Liver (tissue), 9 donors: ENCODE results near the gene PPY. TPM values are rescaled to one million over a fixed set of nuclear protein-coding genes. Genes with fewer than 3 reads are reported as not detected.

Experiments used
- DNase-seq: peaks from one replicate; pipeline ENCODE4 v3.0.0-alpha.2; 2017; ENCODE audit warnings: low spot score
- H3K27ac ChIP-seq, 2 donors: one replicate each; pipeline ENCODE4 v1.7.0; 2013; ENCODE audit warnings: inconsistent platforms in 2 of 2, low read length in 2 of 2, control low read depth in 1 of 2, low read depth in 1 of 2, mild to moderate bottlenecking in 1 of 2
- H3K27me3 ChIP-seq, 4 donors: one replicate each; pipeline versions ENCODE4 v1.6.1 to v1.7.0; 2013; ENCODE audit warnings: low read length in 3 of 4, inconsistent platforms in 1 of 4, mild to moderate bottlenecking in 1 of 4, moderate library complexity in 1 of 4; ENCODE audit not compliant: control insufficient read depth in 4 of 4, insufficient read depth in 4 of 4
- H3K36me3 ChIP-seq, 4 donors: one replicate each; pipeline versions ENCODE4 v1.6.1 to v1.7.0; 2013; ENCODE audit warnings: low read length in 3 of 4, mild to moderate bottlenecking in 3 of 4, low read depth in 1 of 4, moderate library complexity in 1 of 4; ENCODE audit not compliant: control insufficient read depth in 4 of 4, insufficient read depth in 3 of 4
- H3K4me1 ChIP-seq, 4 donors: one replicate each; pipeline versions ENCODE4 v1.6.1 to v1.7.0; 2013; ENCODE audit warnings: low read length in 3 of 4, mild to moderate bottlenecking in 3 of 4, moderate library complexity in 1 of 4; ENCODE audit not compliant: control insufficient read depth in 4 of 4, insufficient read depth in 4 of 4
- H3K4me3 ChIP-seq, 3 donors: one replicate each; pipeline versions ENCODE4 v1.6.1 to v1.7.0; 2013; ENCODE audit warnings: low read length in 3 of 3, control low read depth in 1 of 3, low read depth in 1 of 3, mild to moderate bottlenecking in 1 of 3
- H3K9ac ChIP-seq, 2 donors: one replicate each; pipeline ENCODE4 v1.7.0; 2013; ENCODE audit warnings: low read length in 2 of 2, mild to moderate bottlenecking in 2 of 2, moderate library complexity in 2 of 2, control low read depth in 1 of 2, low read depth in 1 of 2
- H3K9me3 ChIP-seq, 4 donors: one replicate each; pipeline versions ENCODE4 v1.6.1 to v1.7.0; 2013; ENCODE audit warnings: low read length in 3 of 4; ENCODE audit not compliant: control insufficient read depth in 4 of 4
- ATF3 ChIP-seq: IDR thresholded peaks from 2 replicates; pipeline ENCODE4 v1.6.1; 2016; ENCODE audit warnings: antibody characterized with exemption
- CTCF ChIP-seq: fragments of 150-350 bp; IDR thresholded peaks from 2 replicates; pipeline ENCODE4 v1.5.1; 2017; ENCODE audit warnings: improper control_type of control experiment, low read depth, low read length; ENCODE audit not compliant: missing input control
- EGR1 ChIP-seq, 2 donors: IDR thresholded peaks; 2 replicates each; pipeline ENCODE4 v1.6.1; 2016 to 2018; ENCODE audit warnings: antibody characterized with exemption in 2 of 2, low read depth in 2 of 2
- FOXA1 ChIP-seq: IDR thresholded peaks from 2 replicates; pipeline ENCODE4 v1.6.1; 2016; ENCODE audit warnings: antibody characterized with exemption
- FOXA2 ChIP-seq: IDR thresholded peaks from 2 replicates; pipeline ENCODE4 v1.6.1; 2016; ENCODE audit warnings: antibody characterized with exemption
- GABPA ChIP-seq, 2 donors: IDR thresholded peaks in 1 of 2; conservative IDR thresholded peaks in 1 of 2; 2 replicates each; pipeline ENCODE4 v1.6.1; 2016; ENCODE audit warnings: antibody characterized with exemption in 2 of 2, mild to moderate bottlenecking in 1 of 2, moderate library complexity in 1 of 2
- HNF4A ChIP-seq, 2 donors: conservative IDR thresholded peaks; 2 replicates each; pipeline ENCODE4 v1.6.1; 2016; ENCODE audit warnings: antibody characterized with exemption in 2 of 2, mild to moderate bottlenecking in 2 of 2
- HNF4G ChIP-seq: IDR thresholded peaks from 2 replicates; pipeline ENCODE4 v1.6.1; 2016; ENCODE audit warnings: antibody characterized with exemption
- JUND ChIP-seq, 2 donors: IDR thresholded peaks; 2 replicates each; pipeline ENCODE4 v1.6.1; 2016; ENCODE audit warnings: antibody characterized with exemption in 2 of 2
- MAX ChIP-seq: IDR thresholded peaks from 2 replicates; pipeline ENCODE4 v1.6.1; 2016; ENCODE audit warnings: antibody characterized with exemption
- RAD21 ChIP-seq, 2 donors: IDR thresholded peaks; 2 replicates each; pipeline ENCODE4 v1.6.1; 2016; ENCODE audit warnings: antibody characterized with exemption in 2 of 2, mild to moderate bottlenecking in 2 of 2
- REST ChIP-seq: IDR thresholded peaks from 2 replicates; pipeline ENCODE4 v1.6.1; 2016; ENCODE audit warnings: antibody characterized with exemption, mild to moderate bottlenecking
- RXRA ChIP-seq, 2 donors: IDR thresholded peaks; 2 replicates each; pipeline ENCODE4 v1.6.1; 2017 to 2018; ENCODE audit warnings: antibody characterized with exemption in 2 of 2, mild to moderate bottlenecking in 1 of 2
- SP1 ChIP-seq: IDR thresholded peaks from 2 replicates; pipeline ENCODE4 v1.6.1; 2018; ENCODE audit warnings: antibody characterized with exemption, mild to moderate bottlenecking
- TAF1 ChIP-seq: conservative IDR thresholded peaks from 2 replicates; pipeline ENCODE4 v1.6.1; 2016; ENCODE audit warnings: antibody characterized with exemption, mild to moderate bottlenecking
- YY1 ChIP-seq: IDR thresholded peaks from 2 replicates; pipeline ENCODE4 v1.6.1; 2016; ENCODE audit warnings: antibody characterized with exemption, mild to moderate bottlenecking
- ZBTB33 ChIP-seq: IDR thresholded peaks from 2 replicates; pipeline ENCODE4 v1.6.1; 2016; ENCODE audit warnings: antibody characterized with exemption
- WGBS: extraction: QIAGEN DNeasy Blood & Tissue Kit; methylation state at CpG from one replicate; pipeline ENCODE4 v1.1.7; 2013; 5-methylcytosine and 5-hydroxymethylcytosine counted together
- polyA plus RNA-seq, 2 donors: library from polyadenylated mRNA; stranded (reverse) in 1 of 2; unstranded in 1 of 2; fragments of 200-250 nt in 1 of 2; fragments of >200 nt in 1 of 2; fragmentation: Nextera tagmentation in 1 of 2; extraction: Ambion mirVana in 1 of 2; gene quantifications; one replicate each; pipeline versions ENCODE4 v1.2.1 to v1.2.3, GENCODE V29; 2013 to 2015
- total RNA-seq, 2 donors: library from RNA; depleted of rRNA; stranded (reverse); fragments of >200 nt; gene quantifications; one replicate each; pipeline ENCODE4 v1.2.3, GENCODE V29; 2014
- donor health status: healthy.
- donor health status: healthy.
- donor health status: healthy.
- donor health status: healthy.
- donor health status: healthy.

Gene PPY
- total and polyA plus RNA-seq, 4 donors, result not detected

GRCh38 chr17:43946781-43947180 is 4.5 kb upstream of the PPY start:
- Histone ChIP-seq H3K27me3 (peaks cover 0 to 2% (median 0%) of the 10 kb centered on the region in 4 donors), H3K9me3 (no peaks in the 10 kb centered on the region), H3K4me3 (no peak overlapping the region), H3K9ac (no peak overlapping the region), H3K4me1 (no peaks in the 10 kb centered on the region), H3K36me3 (no peaks in the 10 kb centered on the region), H3K27ac (no peak overlapping the region)
- no peak for DNase-seq
- 65% methylated on average over 4 of the region's 4 CpGs for WGBS
- TF ChIP-seq FOXA1 (no peak), REST (no peak), CTCF (no peak), YY1 (no peak), ZBTB33 (no peak), RXRA (IDR thresholded peaks at IDR 0.05) (no peak), SP1 (no peak), MAX (no peak), GABPA (IDR thresholded peaks at IDR 0.05 in 1 of 2, conservative IDR thresholded peaks at IDR 0.05 in 1 of 2) (no peak), HNF4G (no peak), TAF1 (no peak), HNF4A (conservative IDR thresholded peaks at IDR 0.05) (no peak), FOXA2 (no peak), EGR1 (IDR thresholded peaks at IDR 0.05; ENCODE audit: low read depth in 2 of 2) (no peak), RAD21 (IDR thresholded peaks at IDR 0.05) (no peak), JUND (IDR thresholded peaks at IDR 0.05) (no peak)

- 87% methylated on average over 12 of the region's 12 CpGs for WGBS
- Histone ChIP-seq H3K27ac (no peak overlapping the region), H3K4me1 (no peaks in the 10 kb centered on the region), H3K36me3 (no peaks in the 10 kb centered on the region), H3K9ac (no peak overlapping the region), H3K9me3 (no peaks in the 10 kb centered on the region), H3K4me3 (no peak overlapping the region), H3K27me3 (no peaks in the 10 kb centered on the region)
- TF ChIP-seq ATF3 (no peak), REST (no peak), HNF4G (no peak), GABPA (IDR thresholded peaks at IDR 0.05 in 1 of 2, conservative IDR thresholded peaks at IDR 0.05 in 1 of 2) (no peak), YY1 (no peak), EGR1 (IDR thresholded peaks at IDR 0.05; ENCODE audit: low read depth in 2 of 2) (no peak), RAD21 (IDR thresholded peaks at IDR 0.05) (no peak)
- DNase-seq, result no peak
These were observed 3.0 kb upstream of the PPY start for GRCh38 chr17:43945074-43945829.
